CD4-positive, alpha-beta memory T cell (primary cell): ENCODE measurements around the gene UBE2E2. TPM values are rescaled to one million over a fixed set of nuclear protein-coding genes. Genes with fewer than 3 reads are reported as not detected.

ENCODE experiments used
- CTCF ChIA-PET: fragments of 350-600 bp; sonication (Branson Sonifier 250); formaldehyde crosslinking; loops from one replicate; lab custom pipeline; 2021; ENCODE audit warnings: inconsistent platforms; ENCODE audit not compliant: partially characterized antibody; lab: Charles Lee
- POLR2A ChIA-PET: fragments of 350-600 bp; sonication (Branson Sonifier 250); formaldehyde crosslinking; loops from one replicate; lab custom pipeline; 2021; ENCODE audit not compliant: partially characterized antibody; lab: Charles Lee
- DNase-seq, 5 donors: peaks; one replicate each; pipeline versions ENCODE4 v3.0.0 to v3.0.0-alpha.2; 2020 to 2022; ENCODE audit warnings: mixed read lengths in 1 of 5
- H3K27ac ChIP-seq: one replicate; pipeline ENCODE4 v1.7.0; 2013; ENCODE audit warnings: low read depth, low read length
- H3K27me3 ChIP-seq: 2 replicates; pipeline ENCODE4 v1.7.0; 2013; ENCODE audit warnings: mild to moderate bottlenecking, low read length, moderate library complexity; ENCODE audit not compliant: insufficient read depth
- H3K36me3 ChIP-seq: 2 replicates; pipeline ENCODE4 v1.7.0; 2013; ENCODE audit warnings: mild to moderate bottlenecking, low read length, moderate library complexity; ENCODE audit not compliant: insufficient read depth
- H3K4me1 ChIP-seq: 2 replicates; pipeline ENCODE4 v1.7.0; 2013; ENCODE audit warnings: mild to moderate bottlenecking, low read length, moderate library complexity; ENCODE audit not compliant: insufficient read depth
- H3K4me3 ChIP-seq, 2 donors: one replicate each; pipeline ENCODE4 v1.7.0; 2013; ENCODE audit warnings: low read length in 2 of 2, mild to moderate bottlenecking in 1 of 2
- H3K9me3 ChIP-seq, 2 donors: one replicate each; pipeline ENCODE4 v1.7.0; 2013; ENCODE audit warnings: low read length in 2 of 2, control low read depth in 1 of 2; ENCODE audit not compliant: control insufficient read depth in 1 of 2
- H3K27ac Mint-ChIP-seq, 7 donors: one replicate each; pipeline ENCODE4 v1.8.0; 2020 to 2021; ENCODE audit warnings: mixed read lengths in 7 of 7, mild to moderate bottlenecking in 6 of 7, inconsistent platforms in 3 of 7, moderate library complexity in 3 of 7
- H3K27me3 Mint-ChIP-seq, 2 donors: one replicate each; pipeline ENCODE4 v1.8.0; 2020 to 2021; ENCODE audit warnings: mixed read lengths in 2 of 2
- H3K36me3 Mint-ChIP-seq, 2 donors: one replicate each; pipeline ENCODE4 v1.8.0; 2020 to 2021; ENCODE audit warnings: mixed read lengths in 2 of 2, inconsistent platforms in 1 of 2, mild to moderate bottlenecking in 1 of 2
- H3K4me1 Mint-ChIP-seq, 4 donors: one replicate each; pipeline ENCODE4 v1.8.0; 2020 to 2021; ENCODE audit warnings: mixed read lengths in 4 of 4, mild to moderate bottlenecking in 1 of 4
- H3K4me3 Mint-ChIP-seq, 8 donors: one replicate each; pipeline ENCODE4 v1.8.0; 2020 to 2021; ENCODE audit warnings: mixed read lengths in 8 of 8, mild to moderate bottlenecking in 7 of 8, moderate library complexity in 6 of 8, inconsistent platforms in 3 of 8
- H3K9me3 Mint-ChIP-seq, 8 donors: one replicate each; pipeline ENCODE4 v1.8.0; 2020 to 2021; ENCODE audit warnings: mixed read lengths in 8 of 8, mild to moderate bottlenecking in 5 of 8, inconsistent platforms in 3 of 8, moderate library complexity in 1 of 8
- intact Hi-C: fragments of 100-400 bp; cut with micrococcal nuclease; formaldehyde crosslinking; loops from one replicate; pipeline ENCODE4 v1.15.1; 2023
- polyA plus RNA-seq, 2 donors: library from polyadenylated mRNA; unstranded; fragments of 300-500 nt; fragmentation: Illumina TruSeq; gene quantifications; one replicate each; pipeline ENCODE4 v1.2.3, GENCODE V29; 2021
- total RNA-seq, 2 experiments: library from RNA; stranded (reverse); gene quantifications; one replicate each; pipeline ENCODE4 v1.2.3, GENCODE V29; 2021

Gene UBE2E2
- total and polyA plus RNA-seq, 4 experiments from 2014 or later = 1.3 to 4.7 (median 3.1) TPM

DNA sequence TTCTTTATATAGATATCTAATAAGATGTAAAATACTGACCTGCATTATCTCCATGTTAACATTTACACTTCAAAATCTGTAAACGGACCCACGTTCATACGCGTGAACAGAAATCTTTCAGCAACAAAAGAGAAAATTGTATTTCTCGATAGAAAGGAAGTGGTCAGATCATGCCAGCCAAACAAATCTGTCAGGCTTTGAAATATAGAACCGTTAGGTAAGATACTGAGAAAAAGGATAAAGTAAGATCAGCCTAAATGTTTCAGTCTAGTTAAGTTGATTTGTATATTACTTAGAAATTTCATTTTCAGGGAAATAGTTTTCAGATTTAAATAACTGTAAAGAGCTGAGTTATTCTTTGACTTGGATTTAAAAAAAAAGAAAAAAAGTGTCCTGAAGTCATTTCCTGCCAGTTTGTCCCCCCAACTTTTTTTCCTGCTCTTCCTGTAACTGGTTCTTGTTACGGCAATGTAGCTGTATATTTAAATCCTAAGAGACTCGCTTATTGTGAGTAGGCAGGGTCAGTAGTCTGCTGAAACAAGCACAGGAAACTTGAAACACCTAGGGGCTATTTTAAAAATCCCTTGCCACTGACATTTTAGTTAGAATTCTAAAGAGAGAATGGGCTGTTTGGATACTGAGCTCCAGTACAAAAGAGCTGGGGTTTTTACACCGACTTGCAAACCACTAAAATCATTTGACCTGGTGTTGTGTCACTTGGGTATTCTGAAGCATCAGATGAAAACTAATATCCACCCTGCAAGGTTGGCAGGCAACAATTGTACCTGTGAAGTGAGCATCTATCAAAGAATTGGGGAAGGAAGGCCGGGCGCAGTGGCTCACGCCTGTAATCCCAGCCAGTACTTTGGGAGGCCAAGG is 237.5 kb downstream of the UBE2E2 start:
- no peaks in the 10 kb centered on the region for H3K9me3 Mint-ChIP-seq
- Histone ChIP-seq H3K4me3 (no peak overlapping the region), H3K9me3 (no peaks in the 10 kb centered on the region), H3K36me3 (no peaks in the 10 kb centered on the region), H3K27me3 (no peaks in the 10 kb centered on the region), H3K4me1 (peaks cover 7% of the 10 kb centered on the region), H3K27ac (no peak overlapping the region)
- H3K4me1 Mint-ChIP-seq = peaks cover 9 to 19% (median 18%) of the 10 kb centered on the region in 4 donors
- ChIA-PET CTCF (interaction anchor here (0.6 kb wide), 1 partner anchor 1240 kb away, joined by 3 read pairs; no protein-coding TSS in a partner anchor), POLR2A (no interaction called here)
- H3K36me3 Mint-ChIP-seq = no peaks in the 10 kb centered on the region
- H3K27ac Mint-ChIP-seq = peak overlapping the region in 1 of 7 donors; percentile 10
- H3K27me3 Mint-ChIP-seq = no peaks in the 10 kb centered on the region
- no peak for DNase-seq
- intact Hi-C loops = no loop called here
- H3K4me3 Mint-ChIP-seq = peak overlapping the region in 2 of 8 donors; percentile 43 to 55

DNA sequence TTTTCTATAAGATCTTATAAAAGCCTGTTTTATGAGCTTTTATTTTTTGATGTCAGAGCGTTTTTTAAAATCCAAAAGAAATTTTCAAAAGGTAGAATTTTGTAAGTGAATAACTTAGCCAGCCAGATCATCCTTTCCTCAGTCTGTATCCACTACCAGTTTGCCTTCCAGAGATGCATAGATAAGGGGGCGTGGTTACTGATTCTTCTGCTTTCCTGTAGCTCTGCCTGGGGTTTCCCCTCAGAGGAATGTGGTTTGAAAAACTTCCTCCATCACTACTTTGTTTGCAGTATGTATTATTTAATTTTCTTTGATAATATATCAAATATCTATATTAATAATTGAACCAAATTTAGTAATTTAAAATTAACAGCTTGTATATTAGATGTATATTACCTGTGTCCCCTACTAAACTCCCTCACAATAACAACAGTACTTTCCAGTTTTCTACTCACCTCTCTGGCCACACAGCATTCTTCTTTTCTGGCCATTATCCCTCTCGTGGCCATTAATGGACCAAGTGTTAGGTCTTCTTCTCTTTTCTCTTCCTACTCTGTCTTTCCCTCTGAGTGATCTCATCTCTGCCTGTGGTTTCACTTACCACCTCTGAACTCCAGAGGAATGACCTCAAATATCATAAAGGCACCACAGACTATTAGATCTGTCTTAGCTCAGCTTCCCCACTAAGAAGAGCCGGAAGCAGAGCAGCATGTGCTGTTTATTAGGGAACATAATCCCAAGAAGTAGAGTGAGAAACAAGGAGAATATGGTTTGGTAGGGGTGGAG is 239.7 kb downstream of the UBE2E2 start:
- no peaks in the 10 kb centered on the region for H3K27me3 Mint-ChIP-seq
- peak overlapping the region in 1 of 8 donors; percentile 34 for H3K4me3 Mint-ChIP-seq
- POLR2A ChIA-PET = no interaction called here
- Histone ChIP-seq H3K4me1 (peaks cover 7% of the 10 kb centered on the region), H3K36me3 (no peaks in the 10 kb centered on the region), H3K27me3 (no peaks in the 10 kb centered on the region), H3K9me3 (no peaks in the 10 kb centered on the region), H3K27ac (no peak overlapping the region), H3K4me3 (no peak overlapping the region)
- peak overlapping the region in 1 of 7 donors; percentile 4 for H3K27ac Mint-ChIP-seq
- H3K4me1 Mint-ChIP-seq = peaks cover 9 to 19% (median 18%) of the 10 kb centered on the region in 4 donors
- intact Hi-C loops = no loop called here
- peak in 2 of 5 donors; percentile 8 to 17 for DNase-seq
- H3K36me3 Mint-ChIP-seq = no peaks in the 10 kb centered on the region
- no peaks in the 10 kb centered on the region for H3K9me3 Mint-ChIP-seq
- CTCF ChIA-PET = no interaction called here

DNA sequence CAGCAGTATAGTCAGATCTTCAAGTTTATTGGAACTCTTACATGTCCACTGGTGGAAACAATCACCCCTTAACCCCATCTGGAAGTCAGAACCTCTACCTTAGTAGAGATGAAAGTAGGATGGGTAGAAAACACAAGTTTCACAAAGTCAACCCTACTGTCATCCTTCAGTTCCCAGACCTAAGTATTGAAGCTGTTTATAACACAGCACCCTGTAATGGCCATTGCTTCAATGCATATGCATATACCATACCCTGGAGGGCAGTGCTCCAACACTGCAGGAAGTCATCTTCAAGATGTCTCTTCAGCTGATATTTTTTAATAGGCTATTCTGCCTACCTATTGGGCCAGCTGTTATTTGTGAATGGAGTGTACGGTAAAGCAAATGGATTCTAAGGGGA is 241.3 kb downstream of the UBE2E2 start:
- intact Hi-C loops = no loop called here
- H3K36me3 Mint-ChIP-seq = no peaks in the 10 kb centered on the region
- H3K4me1 Mint-ChIP-seq = peaks cover 9 to 19% (median 14%) of the 10 kb centered on the region in 4 donors
- Histone ChIP-seq H3K4me3 (no peak overlapping the region), H3K27me3 (no peaks in the 10 kb centered on the region), H3K4me1 (peaks cover 7% of the 10 kb centered on the region), H3K36me3 (no peaks in the 10 kb centered on the region), H3K9me3 (no peaks in the 10 kb centered on the region), H3K27ac (no peak overlapping the region)
- H3K27ac Mint-ChIP-seq = no peak overlapping the region
- DNase-seq = no peak
- no peaks in the 10 kb centered on the region for H3K27me3 Mint-ChIP-seq
- no peak overlapping the region for H3K4me3 Mint-ChIP-seq
- ChIA-PET CTCF (no interaction called here), POLR2A (no interaction called here)
- H3K9me3 Mint-ChIP-seq = no peaks in the 10 kb centered on the region

DNA sequence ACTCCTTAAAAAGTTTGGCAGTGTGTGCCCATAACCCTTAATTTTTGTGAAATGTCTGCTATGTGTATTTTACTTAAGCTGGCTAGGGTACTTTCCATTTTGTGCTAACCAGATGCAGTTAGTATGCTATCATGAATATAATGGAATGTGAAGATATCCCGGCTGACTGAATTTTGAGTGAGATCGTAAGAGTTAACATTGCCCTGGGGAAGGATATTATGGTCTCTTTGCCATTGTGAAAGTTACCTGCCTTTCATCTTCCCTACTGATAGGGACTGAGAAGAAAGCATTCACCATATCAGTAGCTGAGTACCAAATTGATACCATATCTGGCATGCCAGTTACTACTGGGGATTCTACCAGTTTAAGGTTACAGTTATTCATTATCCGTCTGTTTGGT is 243.2 kb downstream of the UBE2E2 start:
- peaks cover 5 to 10% (median 7%) of the 10 kb centered on the region in 4 donors for H3K4me1 Mint-ChIP-seq
- CTCF ChIA-PET = no interaction called here
- Histone ChIP-seq H3K27me3 (no peaks in the 10 kb centered on the region), H3K4me1 (peaks cover 7% of the 10 kb centered on the region), H3K36me3 (no peaks in the 10 kb centered on the region), H3K9me3 (no peaks in the 10 kb centered on the region), H3K4me3 (no peak overlapping the region), H3K27ac (no peak overlapping the region)
- H3K27me3 Mint-ChIP-seq = no peaks in the 10 kb centered on the region
- no peak for DNase-seq
- intact Hi-C loops = no loop called here
- no peaks in the 10 kb centered on the region for H3K36me3 Mint-ChIP-seq
- no peak overlapping the region for H3K27ac Mint-ChIP-seq
- POLR2A ChIA-PET = no interaction called here
- no peak overlapping the region for H3K4me3 Mint-ChIP-seq
- no peaks in the 10 kb centered on the region for H3K9me3 Mint-ChIP-seq

DNA sequence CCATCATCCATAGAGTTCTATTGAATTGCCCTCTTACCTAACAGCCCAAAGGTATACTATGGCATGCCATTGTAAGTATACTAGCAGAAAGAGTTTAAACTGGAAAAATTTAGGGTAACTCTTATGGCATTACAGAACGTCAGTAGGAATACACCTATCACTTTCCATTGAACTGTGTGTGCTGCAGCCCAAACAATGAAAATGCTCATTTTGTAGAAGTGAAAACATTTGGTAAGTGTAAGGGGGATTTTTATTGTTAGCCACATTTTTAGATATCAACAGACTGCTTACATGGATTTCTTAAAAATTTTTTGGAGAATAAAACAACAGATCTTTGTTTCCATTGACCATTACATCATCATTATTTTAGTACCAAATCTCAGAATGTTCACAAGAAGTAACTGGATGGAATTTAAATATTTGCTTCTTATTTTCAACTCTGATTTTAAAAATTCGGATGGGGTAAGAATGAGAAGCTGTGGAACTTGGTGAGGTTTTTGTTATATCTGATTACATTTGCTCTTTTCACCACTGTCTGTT is 245.9 kb downstream of the UBE2E2 start:
- intact Hi-C loops = no loop called here
- POLR2A ChIA-PET = no interaction called here
- Mint-ChIP-seq H3K27me3 (no peaks in the 10 kb centered on the region), H3K4me1 (no peaks in the 10 kb centered on the region), H3K9me3 (no peaks in the 10 kb centered on the region), H3K4me3 (no peak overlapping the region), H3K36me3 (no peaks in the 10 kb centered on the region), H3K27ac (no peak overlapping the region)
- Histone ChIP-seq H3K27ac (no peak overlapping the region), H3K9me3 (no peaks in the 10 kb centered on the region), H3K4me3 (no peak overlapping the region), H3K27me3 (no peaks in the 10 kb centered on the region), H3K36me3 (no peaks in the 10 kb centered on the region), H3K4me1 (no peaks in the 10 kb centered on the region)
- CTCF ChIA-PET = no interaction called here
- DNase-seq = no peak

DNA sequence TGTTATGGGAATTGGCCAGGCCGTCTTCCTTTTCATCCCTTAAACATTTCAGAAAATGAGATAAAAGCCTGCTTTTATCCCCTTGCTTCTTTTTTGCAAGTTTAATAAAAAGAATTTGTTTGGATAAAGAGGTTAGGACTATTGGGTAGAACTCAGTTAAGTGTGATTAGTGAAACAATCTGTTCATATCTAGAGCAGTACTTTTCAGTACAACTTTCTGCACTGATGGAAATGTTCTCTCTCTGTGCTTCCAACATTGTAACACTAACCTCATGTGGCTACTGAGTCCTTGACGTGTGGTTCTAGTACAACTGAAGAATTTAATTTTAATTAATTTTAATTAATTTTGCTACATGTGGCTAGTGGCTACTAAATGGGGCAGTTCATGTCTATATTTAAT is 246.9 kb downstream of the UBE2E2 start:
- Histone ChIP-seq H3K9me3 (no peaks in the 10 kb centered on the region), H3K27me3 (no peaks in the 10 kb centered on the region), H3K4me1 (no peaks in the 10 kb centered on the region), H3K4me3 (no peak overlapping the region), H3K27ac (no peak overlapping the region), H3K36me3 (no peaks in the 10 kb centered on the region)
- Mint-ChIP-seq H3K4me1 (no peaks in the 10 kb centered on the region), H3K4me3 (no peak overlapping the region), H3K27me3 (no peaks in the 10 kb centered on the region), H3K27ac (no peak overlapping the region), H3K9me3 (no peaks in the 10 kb centered on the region), H3K36me3 (no peaks in the 10 kb centered on the region)
- CTCF ChIA-PET = no interaction called here
- POLR2A ChIA-PET = no interaction called here
- DNase-seq = no peak
- intact Hi-C loops = no loop called here

DNA sequence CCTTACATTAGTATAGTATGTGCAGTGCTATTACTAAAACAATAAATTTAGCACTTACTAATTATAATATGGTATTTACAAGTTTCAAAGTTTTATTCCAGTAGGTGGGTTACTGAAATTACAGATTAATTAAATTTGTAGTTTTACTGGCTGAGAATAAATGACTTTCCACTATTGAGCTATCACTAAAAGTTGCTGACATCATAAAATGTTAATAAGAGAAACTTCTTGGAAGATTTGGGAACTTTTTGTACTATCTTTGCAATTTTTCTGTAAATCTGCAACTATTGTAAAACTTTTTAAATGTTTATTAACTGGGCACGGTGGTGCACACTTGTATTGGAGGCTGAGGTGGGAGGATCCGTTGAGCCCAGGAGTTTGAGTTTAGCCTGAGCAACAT is 247.7 kb downstream of the UBE2E2 start:
- intact Hi-C loops = no loop called here
- CTCF ChIA-PET = no interaction called here
- H3K9me3 ChIP-seq = no peaks in the 10 kb centered on the region
- no peaks in the 10 kb centered on the region for H3K27me3 ChIP-seq
- Mint-ChIP-seq H3K4me3 (no peak overlapping the region), H3K4me1 (no peaks in the 10 kb centered on the region), H3K27ac (no peak overlapping the region), H3K36me3 (no peaks in the 10 kb centered on the region), H3K27me3 (no peaks in the 10 kb centered on the region), H3K9me3 (no peaks in the 10 kb centered on the region)
- H3K4me1 ChIP-seq = no peaks in the 10 kb centered on the region
- no peak for DNase-seq
- H3K27ac ChIP-seq = no peak overlapping the region
- POLR2A ChIA-PET = no interaction called here
- H3K4me3 ChIP-seq = no peak overlapping the region
- H3K36me3 ChIP-seq = no peaks in the 10 kb centered on the region
